Measurements from ENCODE around the gene MTMR10.

DNA sequence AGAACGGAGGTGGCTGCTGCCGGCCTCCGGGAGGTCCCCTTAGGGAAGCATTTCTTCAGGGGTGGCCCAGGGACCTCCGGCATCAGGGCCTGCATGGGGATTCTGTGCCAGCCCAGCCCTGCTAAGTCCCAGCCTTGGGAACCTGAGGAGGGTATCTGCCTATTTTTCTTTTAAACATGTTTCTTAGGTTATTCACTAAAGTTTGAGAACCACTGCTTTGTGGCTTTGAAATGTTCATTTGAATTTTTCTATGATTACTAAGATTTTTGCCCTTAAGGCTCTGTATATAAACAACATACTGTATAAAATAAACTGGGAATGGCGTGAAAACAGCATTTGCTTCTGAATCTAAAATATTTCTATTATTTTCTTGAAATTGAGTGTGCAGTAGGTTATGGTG is 63.4 kb downstream of the MTMR10 start:
- TF ChIP-seq, protein P1, sequence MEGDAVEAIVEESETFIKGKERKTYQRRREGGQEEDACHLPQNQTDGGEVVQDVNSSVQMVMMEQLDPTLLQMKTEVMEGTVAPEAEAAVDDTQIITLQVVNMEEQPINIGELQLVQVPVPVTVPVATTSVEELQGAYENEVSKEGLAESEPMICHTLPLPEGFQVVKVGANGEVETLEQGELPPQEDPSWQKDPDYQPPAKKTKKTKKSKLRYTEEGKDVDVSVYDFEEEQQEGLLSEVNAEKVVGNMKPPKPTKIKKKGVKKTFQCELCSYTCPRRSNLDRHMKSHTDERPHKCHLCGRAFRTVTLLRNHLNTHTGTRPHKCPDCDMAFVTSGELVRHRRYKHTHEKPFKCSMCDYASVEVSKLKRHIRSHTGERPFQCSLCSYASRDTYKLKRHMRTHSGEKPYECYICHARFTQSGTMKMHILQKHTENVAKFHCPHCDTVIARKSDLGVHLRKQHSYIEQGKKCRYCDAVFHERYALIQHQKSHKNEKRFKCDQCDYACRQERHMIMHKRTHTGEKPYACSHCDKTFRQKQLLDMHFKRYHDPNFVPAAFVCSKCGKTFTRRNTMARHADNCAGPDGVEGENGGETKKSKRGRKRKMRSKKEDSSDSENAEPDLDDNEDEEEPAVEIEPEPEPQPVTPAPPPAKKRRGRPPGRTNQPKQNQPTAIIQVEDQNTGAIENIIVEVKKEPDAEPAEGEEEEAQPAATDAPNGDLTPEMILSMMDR (conservative IDR thresholded peaks at IDR 0.05; ENCODE audit: low read depth, low read length) = no peak
- no peak for TF ChIP-seq EZH2 (IDR thresholded peaks at IDR 0.05; ENCODE audit: borderline replicate concordance, low read depth, low read length, poor library complexity, severe bottlenecking)

All from A673 (cell line).